Esophagus squamous epithelium (tissue), 5 donors: ENCODE measurements around the gene BMX. TPM values are rescaled to one million over a fixed set of nuclear protein-coding genes. Genes with fewer than 3 reads are reported as not detected.
A peak's percentile ranks its signal among the peaks of the same experiment; 100 is the strongest.

Source experiments
- DNase-seq: peaks from one replicate; lab custom pipeline; 2025; lab: John Stamatoyannopoulos, UW
- H3K27ac ChIP-seq, 4 donors: fragments of 200-600 bp; sonication (generic); one replicate each; pipeline ENCODE4 v1.5.1; 2016 to 2019; ENCODE audit warnings: mild to moderate bottlenecking in 1 of 4
- H3K27me3 ChIP-seq, 4 donors: fragments of 200-600 bp; sonication (generic); 1 replicate in 3 of 4; 2 replicates in 1 of 4; pipeline versions ENCODE4 v1.5.1 to v1.6.0; 2017 to 2021; ENCODE audit warnings: antibody characterized with exemption in 1 of 4
- H3K36me3 ChIP-seq, 3 donors: fragments of 200-600 bp; sonication (generic); one replicate each; pipeline ENCODE4 v1.5.1; 2016 to 2019
- H3K4me1 ChIP-seq, 3 donors: fragments of 200-600 bp; sonication (generic); one replicate each; pipeline ENCODE4 v1.5.1; 2017 to 2019
- H3K4me3 ChIP-seq, 4 donors: fragments of 200-600 bp; sonication (generic); 1 replicate in 3 of 4; 2 replicates in 1 of 4; pipeline ENCODE4 v1.5.1; 2016 to 2019; ENCODE audit warnings: mild to moderate bottlenecking in 2 of 4, moderate library complexity in 1 of 4
- H3K9me3 ChIP-seq, 3 donors: fragments of 200-600 bp; sonication (generic); one replicate each; pipeline ENCODE4 v1.5.1; 2016 to 2019
- POLR2A ChIP-seq, 4 donors: fragments of 450-650 bp; IDR thresholded peaks; one replicate each; pipeline ENCODE4 v1.6.1; 2017; ENCODE audit warnings: antibody characterized with exemption in 4 of 4, mild to moderate bottlenecking in 4 of 4, moderate library complexity in 3 of 4
- WGBS, 2 donors: methylation state at CpG; one replicate each; pipeline ENCODE4 v1.1.5; 2018; 5-methylcytosine and 5-hydroxymethylcytosine counted together
- intact Hi-C: fragments of 100-400 bp; cut with DNase I; formaldehyde crosslinking; loops from one replicate; pipeline ENCODE4 v1.15.0; 2022
- total RNA-seq, 4 donors: library from RNA; depleted of rRNA; stranded (reverse); fragments of >200 nt; gene quantifications; one replicate each; pipeline ENCODE4 v1.1.0, GENCODE V29; 2016
- TF ChIP-seq, protein P1 (sequence below), 6 experiments: fragments of 450-650 bp in 4 of 6; fragments of 200-600 bp in 2 of 6; sonication (generic) in 2 of 6; IDR thresholded peaks; one replicate each; pipeline ENCODE4 v1.5.1; 2016 to 2019; ENCODE audit warnings: antibody characterized with exemption in 6 of 6, mild to moderate bottlenecking in 4 of 6, moderate library complexity in 4 of 6
- donor health status: DM: yes; HTN: yes; CAD: no.

Gene BMX
- total RNA-seq, 4 donors from 2014 or later, result 0.79 to 2.5 (median 1.2) TPM; not detected in 1

DNA sequence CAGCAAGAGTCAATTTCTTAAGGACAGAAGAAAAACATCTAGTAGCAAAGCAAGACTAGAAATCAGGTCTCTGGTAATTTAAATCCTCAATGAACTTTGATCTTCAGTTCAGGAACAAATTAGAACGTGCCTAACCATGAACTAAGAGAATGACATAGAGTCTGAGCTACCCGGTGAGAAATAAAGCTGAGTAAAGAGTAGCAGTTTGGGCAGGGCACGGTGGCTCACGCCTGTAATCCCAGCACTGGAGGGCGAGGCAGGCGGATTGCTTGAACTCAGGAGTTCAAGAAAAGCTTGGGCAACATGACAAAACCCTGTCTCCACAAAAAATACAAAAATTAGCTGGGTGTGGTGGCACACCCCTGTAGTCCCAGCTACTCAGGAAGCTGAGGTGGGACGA lies 62.4 kb downstream of the BMX start:
- no peaks in the 10 kb centered on the region for H3K36me3 ChIP-seq
- WGBS, 2 donors, result 35 to 62% methylated on average over 7 of the region's 7 CpGs
- no peak for DNase-seq
- H3K4me3 ChIP-seq, result no peak overlapping the region
- TF ChIP-seq POLR2A (IDR thresholded peaks at IDR 0.05), result no peak
- TF ChIP-seq, protein P1, sequence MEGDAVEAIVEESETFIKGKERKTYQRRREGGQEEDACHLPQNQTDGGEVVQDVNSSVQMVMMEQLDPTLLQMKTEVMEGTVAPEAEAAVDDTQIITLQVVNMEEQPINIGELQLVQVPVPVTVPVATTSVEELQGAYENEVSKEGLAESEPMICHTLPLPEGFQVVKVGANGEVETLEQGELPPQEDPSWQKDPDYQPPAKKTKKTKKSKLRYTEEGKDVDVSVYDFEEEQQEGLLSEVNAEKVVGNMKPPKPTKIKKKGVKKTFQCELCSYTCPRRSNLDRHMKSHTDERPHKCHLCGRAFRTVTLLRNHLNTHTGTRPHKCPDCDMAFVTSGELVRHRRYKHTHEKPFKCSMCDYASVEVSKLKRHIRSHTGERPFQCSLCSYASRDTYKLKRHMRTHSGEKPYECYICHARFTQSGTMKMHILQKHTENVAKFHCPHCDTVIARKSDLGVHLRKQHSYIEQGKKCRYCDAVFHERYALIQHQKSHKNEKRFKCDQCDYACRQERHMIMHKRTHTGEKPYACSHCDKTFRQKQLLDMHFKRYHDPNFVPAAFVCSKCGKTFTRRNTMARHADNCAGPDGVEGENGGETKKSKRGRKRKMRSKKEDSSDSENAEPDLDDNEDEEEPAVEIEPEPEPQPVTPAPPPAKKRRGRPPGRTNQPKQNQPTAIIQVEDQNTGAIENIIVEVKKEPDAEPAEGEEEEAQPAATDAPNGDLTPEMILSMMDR (IDR thresholded peaks at IDR 0.05), result no peak
- H3K4me1 ChIP-seq, result peaks cover 0 to 10% (median 0%) of the 10 kb centered on the region in 3 donors
- H3K27me3 ChIP-seq, result no peaks in the 10 kb centered on the region
- H3K27ac ChIP-seq, result peak overlapping the region in 2 of 4 donors; percentile 14 to 59
- intact Hi-C loops, result no loop called here
- H3K9me3 ChIP-seq, result no peaks in the 10 kb centered on the region

DNA sequence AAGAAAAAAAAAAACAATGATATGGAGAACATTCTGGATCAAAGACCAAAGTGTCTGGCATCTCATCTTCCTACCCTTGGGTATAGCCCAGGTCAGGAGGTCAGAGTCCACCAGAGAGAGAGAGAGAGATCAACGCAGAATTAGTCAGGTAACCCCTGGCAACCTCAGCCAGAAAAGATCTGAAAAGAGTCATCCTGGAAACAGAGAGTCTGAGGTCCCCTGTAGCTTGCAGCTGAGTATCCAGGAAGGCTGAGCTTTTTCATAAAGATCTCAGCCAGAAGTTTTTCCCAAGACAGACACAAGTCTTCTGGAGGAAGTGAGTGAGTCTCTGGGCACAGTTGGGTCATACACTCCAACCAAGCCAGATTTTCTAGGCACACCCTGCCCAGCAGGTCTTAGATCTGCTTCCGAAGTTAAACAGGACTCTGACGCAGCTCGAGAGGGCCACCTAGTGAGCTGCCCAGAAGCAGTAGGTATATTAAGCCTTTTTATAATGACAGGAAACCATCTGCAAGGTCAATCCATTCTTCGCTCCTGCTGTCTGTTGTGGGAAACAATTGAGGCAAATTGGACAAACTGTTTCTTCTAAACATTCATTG lies 64.5 kb downstream of the BMX start:
- Histone ChIP-seq H3K4me3 (no peak overlapping the region), H3K9me3 (no peaks in the 10 kb centered on the region), H3K27ac (peak overlapping the region in 3 of 4 donors; percentile 62 to 75 (median 66)), H3K36me3 (no peaks in the 10 kb centered on the region), H3K4me1 (peaks cover 0 to 10% (median 0%) of the 10 kb centered on the region in 3 donors), H3K27me3 (no peaks in the 10 kb centered on the region)
- DNase-seq, result no peak
- intact Hi-C loops, result no loop called here
- TF ChIP-seq, protein P1 (IDR thresholded peaks at IDR 0.05), result peak; percentile 35 to 66 (median 52)
- TF ChIP-seq POLR2A (IDR thresholded peaks at IDR 0.05), result no peak
- 17 to 34% methylated on average over 1 to 2 of the region's 5 CpGs for WGBS, 2 donors

DNA sequence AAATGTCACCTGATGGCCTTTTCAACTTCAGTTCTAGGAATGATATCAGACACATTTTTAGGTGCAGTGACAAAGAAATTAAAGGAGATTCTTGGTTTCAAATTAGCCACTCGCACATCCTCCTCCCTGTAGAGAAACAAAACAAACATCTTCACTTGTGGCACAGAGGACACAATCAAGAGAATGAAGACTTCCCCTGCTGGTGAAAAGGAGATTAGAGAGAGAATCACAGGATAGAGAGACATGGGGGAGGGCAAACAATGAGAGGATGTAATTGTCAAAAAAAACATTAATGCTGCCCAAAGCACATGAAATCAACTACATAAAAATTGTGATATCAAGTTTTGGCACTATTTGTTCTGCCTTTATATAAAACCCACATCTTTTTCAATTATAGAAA lies 65.6 kb downstream of the BMX start:
- Histone ChIP-seq H3K27me3 (no peaks in the 10 kb centered on the region), H3K4me3 (no peak overlapping the region), H3K4me1 (peaks cover 0 to 10% (median 0%) of the 10 kb centered on the region in 3 donors), H3K36me3 (no peaks in the 10 kb centered on the region), H3K27ac (no peak overlapping the region), H3K9me3 (no peaks in the 10 kb centered on the region)
- TF ChIP-seq POLR2A (IDR thresholded peaks at IDR 0.05), result no peak
- TF ChIP-seq, protein P1 (IDR thresholded peaks at IDR 0.05), result no peak
- DNase-seq, result no peak
- 50 to 100% methylated on average over 1 of the region's 1 CpG for WGBS, 2 donors
- intact Hi-C loops, result no loop called here

DNA sequence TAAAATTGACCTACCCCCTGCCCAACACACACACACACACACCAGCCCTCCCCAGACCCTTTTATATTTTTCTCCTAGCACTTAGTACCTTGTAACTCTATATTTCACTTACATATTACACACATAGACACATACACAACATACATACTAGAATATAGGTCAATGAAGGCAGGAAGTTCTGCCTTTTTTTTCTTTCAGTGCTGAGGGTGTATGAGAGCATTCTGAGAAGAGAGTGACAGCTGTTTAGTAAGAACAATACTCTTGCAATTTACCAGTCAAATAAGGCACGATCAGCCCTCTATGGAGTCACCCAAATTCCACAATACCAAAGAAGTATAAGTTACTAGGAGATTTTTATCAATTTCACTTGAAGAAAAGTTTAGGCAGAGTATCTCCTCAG lies 66.7 kb downstream of the BMX start:
- Histone ChIP-seq H3K9me3 (no peaks in the 10 kb centered on the region), H3K27me3 (no peaks in the 10 kb centered on the region), H3K4me3 (no peak overlapping the region), H3K27ac (no peak overlapping the region), H3K36me3 (no peaks in the 10 kb centered on the region), H3K4me1 (peaks cover 0 to 10% (median 0%) of the 10 kb centered on the region in 3 donors)
- intact Hi-C loops, result no loop called here
- TF ChIP-seq, protein P1 (IDR thresholded peaks at IDR 0.05), result no peak
- TF ChIP-seq POLR2A (IDR thresholded peaks at IDR 0.05), result no peak
- 42 to 47% methylated on average over 1 of the region's 1 CpG for WGBS, 2 donors
- no peak for DNase-seq

DNA sequence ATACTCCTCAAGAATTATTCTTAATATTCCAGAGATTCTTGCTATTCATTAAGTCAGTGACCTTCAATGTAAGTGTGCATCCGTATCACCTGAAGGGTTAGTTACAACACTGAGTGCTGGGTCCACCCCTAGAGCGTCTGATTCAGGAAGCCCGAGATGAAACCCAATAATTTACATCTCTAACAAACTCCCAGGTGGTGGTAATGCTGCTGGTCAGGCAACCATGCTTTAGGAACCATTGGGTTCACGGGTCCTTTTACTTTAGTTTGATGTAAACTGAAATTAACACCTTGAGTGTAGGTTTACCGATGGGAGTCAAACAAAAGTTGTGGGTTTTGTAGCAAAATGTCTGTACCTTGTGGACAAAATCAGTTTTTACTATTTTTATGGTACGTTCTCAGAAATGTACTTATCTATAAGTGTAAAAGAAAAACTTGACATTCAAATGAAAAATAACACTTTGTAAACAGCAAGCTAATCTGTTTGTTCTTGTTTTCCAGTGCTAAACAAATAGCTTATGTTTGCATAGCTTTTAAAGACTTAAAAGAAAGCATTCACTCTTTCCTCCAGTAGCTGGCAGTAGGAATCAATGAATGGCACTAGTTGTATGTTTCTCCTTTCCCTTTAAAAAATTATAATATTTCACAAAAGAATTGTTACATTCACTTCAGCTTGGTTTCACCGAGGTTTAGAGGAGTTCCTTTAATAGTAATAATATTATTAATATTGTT lies 67.4 kb downstream of the BMX start:
- no peaks in the 10 kb centered on the region for H3K9me3 ChIP-seq
- H3K27ac ChIP-seq, result no peak overlapping the region
- H3K36me3 ChIP-seq, result no peaks in the 10 kb centered on the region
- no peak overlapping the region for H3K4me3 ChIP-seq
- H3K27me3 ChIP-seq, result no peaks in the 10 kb centered on the region
- TF ChIP-seq, protein P1 (IDR thresholded peaks at IDR 0.05), result peak in 4 of 6 experiments; percentile 11 to 57 (median 34)
- TF ChIP-seq POLR2A (IDR thresholded peaks at IDR 0.05), result no peak
- H3K4me1 ChIP-seq, result peaks cover 0 to 10% (median 0%) of the 10 kb centered on the region in 3 donors
- DNase-seq, result no peak
- intact Hi-C loops, result no loop called here
- 38 to 43% methylated on average over 6 to 7 of the region's 7 CpGs for WGBS, 2 donors
